HCT116 (cell line): ENCODE data around the gene CRADD. TPM values are rescaled to one million over a fixed set of nuclear protein-coding genes. Genes with fewer than 3 reads are reported as not detected.

Experiments
- ATAC-seq: fragments of 200-7000 bp; cut with Tn5 transposase; 2 replicates; pipeline ENCODE4 v1.9.1; 2020; ENCODE audit warnings: mild to moderate bottlenecking, moderate library complexity
- BruUV-seq: library from RNA; stranded (reverse); fragments of 400-500 nt; replicated peaks from 2 replicates; lab custom pipeline; 2021; lab: Mats Ljungman, UMichigan
- CTCF ChIA-PET: fragments of 300-600 bp; sonication (Branson Sonifier 250); formaldehyde crosslinking; loops from one replicate; lab custom pipeline; 2021; ENCODE audit warnings: antibody characterized with exemption; lab: Charles Lee
- POLR2A ChIA-PET: fragments of 300-600, 350-600 bp; sonication (Branson Sonifier 250); formaldehyde crosslinking; loops from one replicate; lab custom pipeline; 2021; ENCODE audit warnings: antibody characterized with exemption; lab: Charles Lee
- RAD21 ChIA-PET, 2 experiments: fragments of 300-600 bp; sonication (Branson Sonifier 250); formaldehyde crosslinking; loops; one replicate each; lab custom pipeline; 2023; ENCODE audit warnings: low total read pairs in 2 of 2; ENCODE audit not compliant: uncharacterized antibody in 2 of 2, unreplicated experiment in 2 of 2, low non-redundant PET in 1 of 2; lab: Charles Lee
- DNase-seq: peaks from one replicate; pipeline ENCODE4 v3.0.0-alpha.2; 2010; ENCODE audit warnings: low read depth, low spot score
- H2AFZ ChIP-seq: fragments of 200-600 bp; shearing (Covaris generic), sonication (generic); 2 replicates; pipeline ENCODE4 v1.6.1; 2017; ENCODE audit warnings: low read depth, mixed run types, mixed read lengths, antibody characterized with exemption, low read length; ENCODE audit not compliant: poor library complexity, severe bottlenecking
- H3K27ac ChIP-seq: 2 replicates; pipeline ENCODE4 v1.5.1; 2012; ENCODE audit warnings: low read depth, low read length
- H3K27me3 ChIP-seq: fragments of 200-600 bp; sonication (generic); 2 replicates; pipeline ENCODE4 v1.6.1; 2016; ENCODE audit warnings: mixed run types, low read length, mixed read lengths; ENCODE audit not compliant: insufficient read depth
- H3K36me3 ChIP-seq, 2 experiments: fragments of 200-500 bp in 1 of 2; fragments of 200-600 bp in 1 of 2; sonication (Bioruptor generic) in 1 of 2; sonication (generic) in 1 of 2; 2 replicates each; pipeline versions ENCODE4 v1.5.1 to v1.6.1; 2014 to 2016; ENCODE audit warnings: low read length in 2 of 2, inconsistent platforms in 1 of 2, mixed read lengths in 1 of 2, mixed run types in 1 of 2; ENCODE audit not compliant: insufficient read depth in 2 of 2, control insufficient read depth in 1 of 2
- H3K4me1 ChIP-seq, 2 experiments: fragments of 200-600 bp in 1 of 2; sonication (generic) in 1 of 2; 2 replicates each; pipeline versions ENCODE4 v1.5.1 to v1.6.1; 2012 to 2017; ENCODE audit warnings: low read length in 2 of 2, inconsistent platforms in 1 of 2, mild to moderate bottlenecking in 1 of 2, mixed read lengths in 1 of 2, mixed run types in 1 of 2, moderate library complexity in 1 of 2; ENCODE audit not compliant: insufficient read depth in 2 of 2, control insufficient read depth in 1 of 2
- H3K4me2 ChIP-seq: fragments of 200-600 bp; sonication (generic); 2 replicates; pipeline ENCODE4 v1.6.1; 2017; ENCODE audit warnings: mixed run types, low read length, mixed read lengths
- H3K4me3 ChIP-seq, 2 experiments: fragments of 200-600 bp in 1 of 2; sonication (generic) in 1 of 2; replicated peaks in 1 of 2; 2 replicates each; pipeline ENCODE4 v1.5.1; 2011 to 2016; ENCODE audit warnings: low read length in 2 of 2, control low read depth in 1 of 2, low read depth in 1 of 2, mild to moderate bottlenecking in 1 of 2, mixed read lengths in 1 of 2, mixed run types in 1 of 2
- H3K79me2 ChIP-seq: fragments of 200-600 bp; sonication (generic); 2 replicates; pipeline ENCODE4 v1.6.1; 2017; ENCODE audit warnings: mild to moderate bottlenecking, mixed run types, low read length, moderate library complexity, mixed read lengths; ENCODE audit not compliant: insufficient read depth
- H3K9ac ChIP-seq: fragments of 200-600 bp; sonication (generic); 2 replicates; pipeline ENCODE4 v1.6.1; 2016; ENCODE audit warnings: low read length, mixed read lengths
- H3K9me2 ChIP-seq: fragments of 200-600 bp; sonication (generic), shearing (Covaris generic); 2 replicates; pipeline ENCODE4 v1.6.1; 2017; ENCODE audit warnings: mixed run types, mild to moderate bottlenecking, moderate library complexity; ENCODE audit not compliant: insufficient read depth
- H3K9me3 ChIP-seq, 2 experiments: fragments of 200-500 bp in 1 of 2; fragments of 200-600 bp in 1 of 2; sonication (Bioruptor generic) in 1 of 2; sonication (generic) in 1 of 2; 2 replicates each; pipeline ENCODE4 v1.6.1; 2014 to 2017; ENCODE audit warnings: low read length in 2 of 2, mixed read lengths in 2 of 2, inconsistent platforms in 1 of 2, low read depth in 1 of 2, mild to moderate bottlenecking in 1 of 2, mixed run types in 1 of 2, moderate library complexity in 1 of 2; ENCODE audit not compliant: control insufficient read depth in 1 of 2, insufficient read depth in 1 of 2
- H4K20me1 ChIP-seq: fragments of 200-600 bp; sonication (generic), shearing (Covaris generic); 2 replicates; pipeline ENCODE4 v1.6.1; 2017; ENCODE audit warnings: mixed run types, mild to moderate bottlenecking, moderate library complexity; ENCODE audit not compliant: insufficient read depth
- CBX3 ChIP-seq: IDR thresholded peaks from 2 replicates; pipeline ENCODE4 v1.6.1; 2012; ENCODE audit warnings: low read depth
- EGR1 ChIP-seq: IDR thresholded peaks from 2 replicates; pipeline ENCODE4 v1.6.1; 2012; ENCODE audit warnings: low read depth
- ELF1 ChIP-seq: IDR thresholded peaks from 2 replicates; pipeline ENCODE4 v1.6.1; 2012; ENCODE audit warnings: low read depth, borderline replicate concordance
- EZH2phosphoT487 ChIP-seq: fragments of 200-600 bp; IDR thresholded peaks from 2 replicates; pipeline ENCODE4 v1.6.1; 2018; ENCODE audit warnings: antibody characterized with exemption, borderline replicate concordance
- SIN3A ChIP-seq: IDR thresholded peaks from 2 replicates; pipeline ENCODE4 v1.6.1; 2012; ENCODE audit warnings: low read depth
- SP1 ChIP-seq: IDR thresholded peaks from 2 replicates; pipeline ENCODE4 v1.6.1; 2012; ENCODE audit warnings: low read depth
- YY1 ChIP-seq: IDR thresholded peaks from 2 replicates; pipeline ENCODE4 v1.6.1; 2011; ENCODE audit warnings: low read length, low read depth, moderate library complexity, mild to moderate bottlenecking; ENCODE audit not compliant: insufficient replicate concordance; ENCODE audit errors: extremely low read depth
- intact Hi-C: fragments of 100-400 bp; cut with micrococcal nuclease; formaldehyde crosslinking; loops from 2 replicates; pipeline ENCODE4 v1.10.0; 2022
- total RNA-seq: library from RNA; stranded (reverse); gene quantifications from one replicate; pipeline ENCODE4 v1.2.1, GENCODE V29; 2021; ENCODE audit not compliant: unreplicated experiment
- TF ChIP-seq, protein P1 (sequence below): IDR thresholded peaks from 2 replicates; pipeline ENCODE4 v1.6.1; 2012; ENCODE audit warnings: low read depth
- TF ChIP-seq, protein P2 (sequence below): IDR thresholded peaks from 2 replicates; pipeline ENCODE4 v1.6.1; 2012

Gene CRADD
- total RNA-seq, 1 experiment from 2014 or later: 12.2 TPM

DNA sequence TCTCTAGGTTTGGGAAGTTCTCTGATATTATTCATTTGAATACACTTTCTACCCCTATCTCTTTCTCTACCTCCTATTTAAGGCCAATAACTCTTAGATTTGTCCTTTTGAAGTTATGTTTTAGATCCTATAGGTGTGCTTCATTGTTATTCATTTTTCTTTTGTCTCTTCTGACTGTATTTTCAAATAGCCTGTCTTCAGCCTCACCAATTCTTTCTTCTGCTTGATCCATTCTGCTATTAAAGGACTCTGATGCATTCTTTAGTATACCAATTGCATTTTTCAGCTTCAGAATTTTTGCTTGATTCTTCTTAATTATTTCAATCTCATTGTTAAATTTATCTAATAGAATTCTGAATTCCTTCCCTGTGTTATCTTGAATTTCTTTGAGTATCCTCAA, 199.2 kb downstream of the CRADD start:
- no peak overlapping the region for H3K9ac ChIP-seq
- no peaks in the 10 kb centered on the region for H3K9me2 ChIP-seq
- intact Hi-C loops: no loop called here
- H3K9me3 ChIP-seq: peaks cover 3 to 4% of the 10 kb centered on the region in 2 experiments; a peak in 1 of 4 replicates
- no peak for DNase-seq
- H3K4me2 ChIP-seq: no peak overlapping the region
- BruUV-seq: no TSS peak
- no peak overlapping the region for H3K4me3 ChIP-seq
- no peak overlapping the region for H3K27ac ChIP-seq
- H2AFZ ChIP-seq: no peak overlapping the region
- no peaks in the 10 kb centered on the region for H3K36me3 ChIP-seq
- RAD21 ChIA-PET: no interaction called here
- TF ChIP-seq, protein P1, sequence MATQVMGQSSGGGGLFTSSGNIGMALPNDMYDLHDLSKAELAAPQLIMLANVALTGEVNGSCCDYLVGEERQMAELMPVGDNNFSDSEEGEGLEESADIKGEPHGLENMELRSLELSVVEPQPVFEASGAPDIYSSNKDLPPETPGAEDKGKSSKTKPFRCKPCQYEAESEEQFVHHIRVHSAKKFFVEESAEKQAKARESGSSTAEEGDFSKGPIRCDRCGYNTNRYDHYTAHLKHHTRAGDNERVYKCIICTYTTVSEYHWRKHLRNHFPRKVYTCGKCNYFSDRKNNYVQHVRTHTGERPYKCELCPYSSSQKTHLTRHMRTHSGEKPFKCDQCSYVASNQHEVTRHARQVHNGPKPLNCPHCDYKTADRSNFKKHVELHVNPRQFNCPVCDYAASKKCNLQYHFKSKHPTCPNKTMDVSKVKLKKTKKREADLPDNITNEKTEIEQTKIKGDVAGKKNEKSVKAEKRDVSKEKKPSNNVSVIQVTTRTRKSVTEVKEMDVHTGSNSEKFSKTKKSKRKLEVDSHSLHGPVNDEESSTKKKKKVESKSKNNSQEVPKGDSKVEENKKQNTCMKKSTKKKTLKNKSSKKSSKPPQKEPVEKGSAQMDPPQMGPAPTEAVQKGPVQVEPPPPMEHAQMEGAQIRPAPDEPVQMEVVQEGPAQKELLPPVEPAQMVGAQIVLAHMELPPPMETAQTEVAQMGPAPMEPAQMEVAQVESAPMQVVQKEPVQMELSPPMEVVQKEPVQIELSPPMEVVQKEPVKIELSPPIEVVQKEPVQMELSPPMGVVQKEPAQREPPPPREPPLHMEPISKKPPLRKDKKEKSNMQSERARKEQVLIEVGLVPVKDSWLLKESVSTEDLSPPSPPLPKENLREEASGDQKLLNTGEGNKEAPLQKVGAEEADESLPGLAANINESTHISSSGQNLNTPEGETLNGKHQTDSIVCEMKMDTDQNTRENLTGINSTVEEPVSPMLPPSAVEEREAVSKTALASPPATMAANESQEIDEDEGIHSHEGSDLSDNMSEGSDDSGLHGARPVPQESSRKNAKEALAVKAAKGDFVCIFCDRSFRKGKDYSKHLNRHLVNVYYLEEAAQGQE: no peak
- TF ChIP-seq EZH2phosphoT487: no peak
- no peak for TF ChIP-seq ELF1
- no peak for TF ChIP-seq YY1
- TF ChIP-seq SP1: no peak
- no peak for TF ChIP-seq EGR1
- H4K20me1 ChIP-seq: no peaks in the 10 kb centered on the region
- no peak for ATAC-seq
- H3K4me1 ChIP-seq: no peaks in the 10 kb centered on the region
- POLR2A ChIA-PET: no interaction called here
- H3K27me3 ChIP-seq: no peaks in the 10 kb centered on the region
- no peaks in the 10 kb centered on the region for H3K79me2 ChIP-seq
- CTCF ChIA-PET: no interaction called here

DNA sequence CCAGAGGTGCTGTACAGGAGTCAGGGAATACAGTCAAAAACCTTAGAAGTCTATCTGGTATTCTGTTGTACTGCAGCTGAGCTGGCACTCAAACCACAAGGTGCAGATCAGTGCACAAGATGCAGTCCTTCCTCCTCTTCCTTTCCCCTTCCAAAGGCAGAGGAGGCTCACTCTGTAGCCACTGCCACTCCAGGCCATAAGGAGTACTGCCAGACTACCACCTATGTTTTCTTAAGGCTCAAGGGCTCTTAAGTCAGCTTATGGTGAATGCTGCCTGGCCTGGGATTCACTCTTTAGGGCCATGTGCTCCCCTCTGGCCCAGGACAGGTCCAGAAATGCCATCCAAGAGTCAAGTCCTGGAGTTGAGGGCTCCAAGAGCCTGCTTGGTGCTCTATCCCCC, 200.3 kb downstream of the CRADD start:
- H3K36me3 ChIP-seq: no peaks in the 10 kb centered on the region
- ChIA-PET RAD21 (no interaction called here), CTCF (no interaction called here), POLR2A (no interaction called here)
- H3K27ac ChIP-seq: no peak overlapping the region
- peak; percentile 49; the same call in 1 of the 2 replicates for ATAC-seq
- no peak overlapping the region for H3K4me3 ChIP-seq
- H3K79me2 ChIP-seq: no peaks in the 10 kb centered on the region
- no peak overlapping the region for H2AFZ ChIP-seq
- H3K4me2 ChIP-seq: no peak overlapping the region
- no peaks in the 10 kb centered on the region for H4K20me1 ChIP-seq
- H3K9ac ChIP-seq: no peak overlapping the region
- no peak for DNase-seq
- H3K4me1 ChIP-seq: no peaks in the 10 kb centered on the region
- no peak for TF ChIP-seq SIN3A
- TF ChIP-seq CBX3: no peak
- TF ChIP-seq, protein P2, sequence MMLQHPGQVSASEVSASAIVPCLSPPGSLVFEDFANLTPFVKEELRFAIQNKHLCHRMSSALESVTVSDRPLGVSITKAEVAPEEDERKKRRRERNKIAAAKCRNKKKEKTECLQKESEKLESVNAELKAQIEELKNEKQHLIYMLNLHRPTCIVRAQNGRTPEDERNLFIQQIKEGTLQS: no peak
- no peaks in the 10 kb centered on the region for H3K27me3 ChIP-seq
- no TSS peak for BruUV-seq
- H3K9me3 ChIP-seq: peaks cover 3 to 4% of the 10 kb centered on the region in 2 experiments; a peak in 1 of 4 replicates
- intact Hi-C loops: no loop called here
- no peaks in the 10 kb centered on the region for H3K9me2 ChIP-seq
